DOHH2 (cell line): Measurements from ENCODE around the gene OXLD1.

ENCODE experiments used
- H3F3A ChIP-seq: fragments of 200-600 bp; sonication (generic), shearing (Covaris generic); 2 replicates; pipeline ENCODE4 v1.6.0; 2016; ENCODE audit warnings: antibody characterized with exemption, mild to moderate bottlenecking; ENCODE audit not compliant: control insufficient read depth, insufficient read depth
- H3K27ac ChIP-seq: fragments of 200-600 bp; sonication (generic); 2 replicates; pipeline ENCODE4 v1.5.1; 2014; ENCODE audit warnings: low read depth, mild to moderate bottlenecking, low read length, moderate library complexity
- H3K27me3 ChIP-seq: fragments of 200-600 bp; sonication (generic); 2 replicates; pipeline ENCODE4 v1.6.1; 2014; ENCODE audit warnings: mild to moderate bottlenecking, low read length, mixed read lengths; ENCODE audit not compliant: control insufficient read depth
- H3K36me3 ChIP-seq: fragments of 200-600 bp; sonication (generic); 2 replicates; pipeline ENCODE4 v1.6.1; 2014; ENCODE audit warnings: mild to moderate bottlenecking, low read length, moderate library complexity, mixed read lengths; ENCODE audit not compliant: control insufficient read depth
- H3K4me1 ChIP-seq: fragments of 200-600 bp; sonication (generic); 2 replicates; pipeline ENCODE4 v1.6.1; 2014; ENCODE audit warnings: mild to moderate bottlenecking, low read length, mixed read lengths; ENCODE audit not compliant: control insufficient read depth
- H3K4me2 ChIP-seq: fragments of 200-600 bp; sonication (generic); 2 replicates; pipeline ENCODE4 v1.6.0; 2014; ENCODE audit warnings: mild to moderate bottlenecking, low read length, moderate library complexity
- H3K4me3 ChIP-seq: fragments of 200-600 bp; sonication (generic); 2 replicates; pipeline ENCODE4 v1.5.1; 2014; ENCODE audit warnings: mild to moderate bottlenecking, low read length, mixed read lengths
- H3K79me2 ChIP-seq: fragments of 200-600 bp; sonication (generic); 2 replicates; pipeline ENCODE4 v1.6.1; 2014; ENCODE audit warnings: mild to moderate bottlenecking, low read length, mixed read lengths; ENCODE audit not compliant: control insufficient read depth
- H3K9me2 ChIP-seq: fragments of 200-600 bp; sonication (generic); replicated peaks from 2 replicates; pipeline ENCODE4 v1.6.1; 2014; ENCODE audit warnings: mild to moderate bottlenecking, low read length, mixed read lengths; ENCODE audit not compliant: control insufficient read depth
- H3K9me3 ChIP-seq: fragments of 200-600 bp; sonication (generic); 2 replicates; pipeline ENCODE4 v1.6.1; 2014; ENCODE audit warnings: antibody characterized with exemption, low read length, mixed read lengths; ENCODE audit not compliant: control insufficient read depth, insufficient read depth
- H4K20me1 ChIP-seq: fragments of 200-600 bp; sonication (generic); 2 replicates; pipeline ENCODE4 v1.6.0; 2014; ENCODE audit warnings: low read depth, mild to moderate bottlenecking, antibody characterized with exemption, low read length, moderate library complexity; ENCODE audit not compliant: control insufficient read depth, insufficient read depth
- CTCF ChIP-seq: fragments of 200-600 bp; sonication (generic); IDR thresholded peaks from one replicate; pipeline ENCODE4 v1.5.1; 2014; ENCODE audit warnings: antibody characterized with exemption, mild to moderate bottlenecking, low read depth, low read length; ENCODE audit not compliant: poor library complexity, severe bottlenecking
- EZH2phosphoT487 ChIP-seq: fragments of 200-600 bp; sonication (generic); IDR thresholded peaks from 2 replicates; pipeline ENCODE4 v1.6.1; 2017; ENCODE audit warnings: borderline replicate concordance, mild to moderate bottlenecking, antibody characterized with exemption, low read length, moderate library complexity, mixed read lengths

OXLD1 gene

GRCh38 chr17:81648013-81648706 is 18.2 kb downstream of the OXLD1 start:
- no peak for TF ChIP-seq EZH2phosphoT487
- no peak for TF ChIP-seq CTCF
- Histone ChIP-seq H3F3A (no peaks in the 10 kb centered on the region), H3K4me1 (peaks cover 6% of the 10 kb centered on the region), H3K9me3 (no peaks in the 10 kb centered on the region), H3K36me3 (no peaks in the 10 kb centered on the region), H3K4me2 (no peak overlapping the region), H3K9me2 (no peaks in the 10 kb centered on the region), H3K27me3 (no peaks in the 10 kb centered on the region), H3K4me3 (no peak overlapping the region), H3K79me2 (no peaks in the 10 kb centered on the region), H3K27ac (no peak overlapping the region), H4K20me1 (no peaks in the 10 kb centered on the region)

DNA sequence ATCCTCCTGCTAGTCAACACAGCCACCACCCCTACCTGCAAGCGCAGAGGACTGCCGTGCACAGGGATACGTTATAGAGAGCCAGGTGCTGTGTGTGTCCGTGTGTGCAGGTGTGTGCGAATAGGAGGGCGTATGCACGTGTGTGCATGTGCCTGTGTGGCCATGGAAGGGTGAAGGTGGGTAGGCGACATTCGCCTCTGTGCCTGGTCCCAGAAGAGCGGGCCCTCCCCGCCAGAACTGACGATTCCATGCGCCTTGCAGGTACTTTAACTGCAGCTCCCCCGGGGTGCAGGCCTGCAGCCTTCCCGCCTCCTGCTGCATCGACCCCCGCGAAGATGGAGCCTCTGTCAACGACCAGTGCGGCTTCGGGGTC is 18.8 kb downstream of the OXLD1 start:
- Histone ChIP-seq H3K27ac (no peak overlapping the region), H3F3A (no peaks in the 10 kb centered on the region), H3K36me3 (no peaks in the 10 kb centered on the region), H3K4me1 (peaks cover under 1% of the 10 kb centered on the region), H3K9me2 (no peaks in the 10 kb centered on the region), H3K4me3 (no peak overlapping the region), H3K4me2 (no peak overlapping the region), H3K79me2 (no peaks in the 10 kb centered on the region), H4K20me1 (no peaks in the 10 kb centered on the region), H3K9me3 (no peaks in the 10 kb centered on the region), H3K27me3 (no peaks in the 10 kb centered on the region)
- no peak for TF ChIP-seq EZH2phosphoT487
- TF ChIP-seq CTCF: no peak

DNA sequence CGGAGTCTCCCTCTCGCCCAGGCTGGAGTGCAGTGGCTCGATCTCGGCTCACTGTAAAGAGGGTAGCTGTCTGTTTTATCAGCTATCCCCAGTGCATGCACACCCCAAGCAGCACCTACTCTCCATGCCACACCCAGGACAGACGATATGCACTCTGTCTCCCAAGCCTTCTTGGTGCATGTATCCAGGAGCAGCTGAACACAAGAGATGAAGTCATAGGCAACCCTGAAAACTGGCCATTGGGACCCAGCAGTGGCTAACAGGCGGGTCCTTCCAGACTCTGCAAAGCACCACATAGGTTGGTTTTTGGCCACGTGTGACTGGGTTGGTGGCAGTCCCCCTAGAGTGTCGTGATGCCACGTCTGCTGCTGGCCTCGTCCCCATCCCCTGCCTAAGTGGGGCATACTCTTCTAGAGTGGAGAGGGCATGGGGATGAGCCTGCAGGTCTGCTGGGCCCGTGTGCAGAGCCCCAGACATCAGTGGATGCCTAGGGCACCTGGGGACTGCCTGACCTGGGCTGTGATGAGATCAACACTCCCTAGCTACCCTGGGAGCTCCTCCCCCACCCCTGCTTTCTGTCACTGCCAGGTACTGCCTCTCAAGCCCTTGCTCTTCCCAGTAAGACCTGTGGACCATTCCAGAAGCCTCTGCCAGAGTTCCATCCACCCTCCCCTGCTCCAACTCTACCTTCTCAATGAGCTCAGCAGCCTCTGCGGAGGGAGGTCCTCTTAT is 19.4 kb downstream of the OXLD1 start:
- H3F3A ChIP-seq: no peaks in the 10 kb centered on the region
- H3K27ac ChIP-seq: no peak overlapping the region
- H3K9me3 ChIP-seq: no peaks in the 10 kb centered on the region
- no peaks in the 10 kb centered on the region for H3K79me2 ChIP-seq
- H3K27me3 ChIP-seq: no peaks in the 10 kb centered on the region
- H3K4me3 ChIP-seq: no peak overlapping the region
- TF ChIP-seq CTCF (no peak), EZH2phosphoT487 (no peak)
- no peaks in the 10 kb centered on the region for H3K9me2 ChIP-seq
- H3K4me2 ChIP-seq: no peak overlapping the region
- no peaks in the 10 kb centered on the region for H4K20me1 ChIP-seq
- no peaks in the 10 kb centered on the region for H3K4me1 ChIP-seq
- no peaks in the 10 kb centered on the region for H3K36me3 ChIP-seq
